Stomach (tissue), 9 donors: ENCODE data around the gene ERBB4. TPM values are rescaled to one million over a fixed set of nuclear protein-coding genes. Genes with fewer than 3 reads are reported as not detected.

ENCODE experiments used
- DNase-seq, 2 donors: peaks; one replicate each; pipeline versions ENCODE4 v3.0.0 to v3.0.0-alpha.2; 2013 to 2019
- H3K27ac ChIP-seq, 5 donors: fragments of 200-600 bp in 4 of 5; sonication (generic) in 4 of 5; one replicate each; pipeline ENCODE4 v1.5.1; 2013 to 2019; ENCODE audit warnings: mild to moderate bottlenecking in 1 of 5, moderate library complexity in 1 of 5
- H3K27me3 ChIP-seq, 3 donors: fragments of 200-600 bp; sonication (generic); one replicate each; pipeline ENCODE4 v1.5.1; 2017 to 2019; ENCODE audit warnings: mixed run types in 1 of 3
- H3K36me3 ChIP-seq, 4 donors: fragments of 200-600 bp; sonication (generic); 1 replicate in 3 of 4; 2 replicates in 1 of 4; pipeline ENCODE4 v1.5.1; 2016 to 2019
- H3K4me1 ChIP-seq, 4 donors: fragments of 200-600 bp; sonication (generic); one replicate each; pipeline ENCODE4 v1.5.1; 2016 to 2019
- H3K4me3 ChIP-seq, 4 donors: fragments of 200-600 bp; sonication (generic) in 3 of 4; one replicate each; pipeline ENCODE4 v1.5.1; 2016 to 2019; ENCODE audit warnings: mild to moderate bottlenecking in 1 of 4
- H3K9me3 ChIP-seq, 4 donors: fragments of 200-600 bp; sonication (generic); one replicate each; pipeline ENCODE4 v1.5.1; 2016 to 2019
- EP300 ChIP-seq: sonication (generic); formaldehyde crosslinking; IDR thresholded peaks from one replicate; pipeline ENCODE4 v1.6.1; 2017; ENCODE audit warnings: antibody characterized with exemption
- POLR2A ChIP-seq, 4 donors: fragments of 450-650 bp; IDR thresholded peaks; one replicate each; pipeline ENCODE4 v1.6.1; 2016; ENCODE audit warnings: antibody characterized with exemption in 4 of 4, control low read depth in 2 of 4, mild to moderate bottlenecking in 1 of 4, moderate library complexity in 1 of 4
- POLR2AphosphoS5 ChIP-seq, 3 donors: sonication (generic); formaldehyde crosslinking; IDR thresholded peaks; one replicate each; pipeline ENCODE4 v1.6.1; 2016; ENCODE audit warnings: antibody characterized with exemption in 3 of 3
- WGBS, 5 donors: extraction: QIAGEN DNeasy Blood & Tissue Kit in 3 of 5; methylation state at CpG; one replicate each; pipeline versions ENCODE4 v1.1.5 to v1.1.7; 2013 to 2018; 5-methylcytosine and 5-hydroxymethylcytosine counted together
- intact Hi-C: fragments of 100-400 bp; cut with DNase I; formaldehyde crosslinking; loops from one replicate; pipeline ENCODE4 v1.15.1; 2023; ENCODE audit warnings: low total_unique reads
- polyA plus RNA-seq, 3 donors: library from polyadenylated mRNA; stranded (reverse); fragments of 200-250 nt; gene quantifications; one replicate each; pipeline ENCODE4 v1.2.3, GENCODE V29; 2013
- total RNA-seq, 5 donors: library from RNA; depleted of rRNA; stranded (reverse); fragments of >200 nt; gene quantifications; one replicate each; pipeline versions ENCODE4 v1.1.0 to v1.2.3, GENCODE V29; 2014 to 2016
- TF ChIP-seq, protein P1 (sequence below), 7 experiments: fragments of 450-650 bp in 4 of 7; fragments of 200-600 bp in 3 of 7; sonication (generic) in 3 of 7; IDR thresholded peaks; one replicate each; pipeline ENCODE4 v1.5.1; 2016 to 2019; ENCODE audit warnings: antibody characterized with exemption in 7 of 7, control low read depth in 2 of 7, mild to moderate bottlenecking in 1 of 7
- donor health status: healthy with polysubstance abuse.
- donor health status: Bipolar disorder and iron deficiency.
- donor health status: healthy.

ERBB4 gene
- total and polyA plus RNA-seq, 8 donors: 0.12 to 2.5 (median 0.45) TPM; not detected in 1

DNA sequence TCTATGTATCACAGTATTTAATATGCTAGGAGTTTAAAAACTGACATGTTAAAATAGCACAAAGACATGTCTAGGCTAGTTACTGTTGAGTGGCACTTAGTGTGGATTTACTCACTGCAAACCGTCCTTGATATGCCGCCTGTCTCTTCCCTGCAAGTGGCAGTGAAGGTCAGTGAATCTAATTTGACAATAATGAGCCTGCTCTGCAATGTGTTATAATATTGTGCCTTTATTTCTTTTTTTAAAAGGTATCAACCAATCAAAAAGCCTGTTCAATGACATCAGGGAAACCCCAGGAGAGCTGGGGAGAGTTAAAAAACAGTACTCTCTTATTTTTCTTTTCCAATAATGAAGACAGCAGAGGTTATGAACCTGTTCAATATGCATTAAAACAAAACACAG is 384.1 kb downstream of the ERBB4 start:
- Histone ChIP-seq H3K4me3 (no peak overlapping the region), H3K9me3 (no peaks in the 10 kb centered on the region), H3K27ac (no peak overlapping the region), H3K4me1 (no peaks in the 10 kb centered on the region), H3K27me3 (no peaks in the 10 kb centered on the region), H3K36me3 (no peaks in the 10 kb centered on the region)
- intact Hi-C loops: no loop called here
- no peak for DNase-seq
- WGBS, 5 donors: 78 to 91% (median 81%) methylated on average over 2 of the region's 2 CpGs
- TF ChIP-seq EP300 (no peak), POLR2AphosphoS5 (IDR thresholded peaks at IDR 0.05) (no peak), POLR2A (IDR thresholded peaks at IDR 0.05) (no peak)
- TF ChIP-seq, protein P1, sequence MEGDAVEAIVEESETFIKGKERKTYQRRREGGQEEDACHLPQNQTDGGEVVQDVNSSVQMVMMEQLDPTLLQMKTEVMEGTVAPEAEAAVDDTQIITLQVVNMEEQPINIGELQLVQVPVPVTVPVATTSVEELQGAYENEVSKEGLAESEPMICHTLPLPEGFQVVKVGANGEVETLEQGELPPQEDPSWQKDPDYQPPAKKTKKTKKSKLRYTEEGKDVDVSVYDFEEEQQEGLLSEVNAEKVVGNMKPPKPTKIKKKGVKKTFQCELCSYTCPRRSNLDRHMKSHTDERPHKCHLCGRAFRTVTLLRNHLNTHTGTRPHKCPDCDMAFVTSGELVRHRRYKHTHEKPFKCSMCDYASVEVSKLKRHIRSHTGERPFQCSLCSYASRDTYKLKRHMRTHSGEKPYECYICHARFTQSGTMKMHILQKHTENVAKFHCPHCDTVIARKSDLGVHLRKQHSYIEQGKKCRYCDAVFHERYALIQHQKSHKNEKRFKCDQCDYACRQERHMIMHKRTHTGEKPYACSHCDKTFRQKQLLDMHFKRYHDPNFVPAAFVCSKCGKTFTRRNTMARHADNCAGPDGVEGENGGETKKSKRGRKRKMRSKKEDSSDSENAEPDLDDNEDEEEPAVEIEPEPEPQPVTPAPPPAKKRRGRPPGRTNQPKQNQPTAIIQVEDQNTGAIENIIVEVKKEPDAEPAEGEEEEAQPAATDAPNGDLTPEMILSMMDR (IDR thresholded peaks at IDR 0.05): no peak

DNA sequence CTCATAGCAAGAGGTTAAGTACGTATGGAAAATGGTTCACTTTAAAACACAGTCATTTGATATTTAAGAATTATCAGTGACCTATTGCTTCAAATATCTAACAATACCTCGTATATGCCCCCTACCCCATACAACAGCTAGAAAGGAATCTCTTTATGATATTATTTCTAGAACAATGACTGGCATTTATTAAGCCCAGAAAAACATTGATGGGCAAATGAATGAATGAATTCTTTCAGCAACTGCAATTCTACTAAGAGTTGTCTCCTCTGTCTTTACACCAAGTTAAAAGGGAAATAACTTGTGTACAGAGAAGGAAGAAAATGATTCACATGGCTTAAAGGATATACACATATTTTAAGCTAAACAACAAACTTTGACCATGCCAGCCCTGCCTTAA is 384.7 kb downstream of the ERBB4 start:
- H3K9me3 ChIP-seq: no peaks in the 10 kb centered on the region
- H3K27ac ChIP-seq: no peak overlapping the region
- 64 to 78% (median 71%) methylated on average over 2 of the region's 2 CpGs for WGBS, 5 donors
- TF ChIP-seq POLR2A (IDR thresholded peaks at IDR 0.05) (no peak), EP300 (no peak), POLR2AphosphoS5 (IDR thresholded peaks at IDR 0.05) (no peak)
- TF ChIP-seq, protein P1 (IDR thresholded peaks at IDR 0.05): no peak
- no peak overlapping the region for H3K4me3 ChIP-seq
- no peaks in the 10 kb centered on the region for H3K4me1 ChIP-seq
- DNase-seq: no peak
- intact Hi-C loops: no loop called here
- no peaks in the 10 kb centered on the region for H3K36me3 ChIP-seq
- no peaks in the 10 kb centered on the region for H3K27me3 ChIP-seq

DNA sequence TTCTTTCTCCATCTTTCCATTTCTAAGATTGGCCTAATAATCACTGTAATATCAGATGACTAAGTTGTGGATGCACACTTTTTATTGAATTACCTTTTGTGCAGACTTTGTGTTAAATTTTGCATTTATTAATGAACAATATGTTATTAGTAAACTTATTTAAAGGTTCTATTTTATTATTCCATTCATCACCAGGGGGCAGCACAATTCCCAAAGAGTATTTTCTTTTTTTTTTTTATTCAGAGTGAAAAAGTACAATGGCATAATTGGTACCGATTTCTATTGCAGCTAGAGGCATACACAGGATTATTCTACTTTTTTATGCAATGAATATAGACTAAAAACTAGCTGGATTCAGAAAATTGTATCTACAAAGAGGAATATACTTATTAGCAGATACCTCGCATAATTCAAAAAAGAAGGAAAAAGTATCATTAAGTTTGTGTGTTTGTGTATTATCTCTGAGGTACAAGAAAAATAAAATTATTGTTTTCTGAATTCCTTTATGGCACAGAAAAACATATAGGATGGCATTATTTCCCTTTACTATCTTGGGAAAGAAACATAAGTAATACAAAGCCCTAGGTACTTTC is 390.6 kb downstream of the ERBB4 start:
- Histone ChIP-seq H3K27ac (no peak overlapping the region), H3K27me3 (no peaks in the 10 kb centered on the region), H3K9me3 (no peaks in the 10 kb centered on the region), H3K36me3 (no peaks in the 10 kb centered on the region), H3K4me3 (no peak overlapping the region), H3K4me1 (no peaks in the 10 kb centered on the region)
- intact Hi-C loops: no loop called here
- TF ChIP-seq EP300: no peak
- TF ChIP-seq POLR2AphosphoS5 (IDR thresholded peaks at IDR 0.05): no peak
- TF ChIP-seq, protein P1 (IDR thresholded peaks at IDR 0.05): peak in 3 of 7 experiments; percentile 7 to 21 (median 21)
- WGBS, 5 donors: 48 to 60% (median 52%) methylated on average over 2 of the region's 2 CpGs
- DNase-seq: peak in 1 of 2 donors; percentile 29

DNA sequence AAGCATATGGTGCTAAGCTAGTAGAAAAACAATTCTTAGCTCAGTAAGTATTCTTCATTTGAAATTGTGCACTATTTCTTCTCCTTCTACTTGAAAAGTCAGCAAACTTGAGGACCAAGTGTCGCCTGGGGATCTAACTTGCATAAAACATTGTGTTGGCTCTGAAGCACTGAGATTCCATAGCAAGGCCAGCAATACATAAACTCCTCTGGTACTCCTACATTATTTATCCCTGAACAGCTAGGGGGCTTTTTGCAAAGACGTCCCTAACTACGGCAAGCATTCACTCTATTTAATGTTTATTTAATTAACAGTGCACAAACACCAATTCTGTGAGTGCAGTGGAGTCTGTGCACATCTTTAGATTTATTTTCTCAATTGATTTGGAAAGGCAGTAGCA is 392.2 kb downstream of the ERBB4 start:
- Histone ChIP-seq H3K27me3 (no peaks in the 10 kb centered on the region), H3K27ac (no peak overlapping the region), H3K9me3 (no peaks in the 10 kb centered on the region), H3K4me1 (no peaks in the 10 kb centered on the region), H3K36me3 (no peaks in the 10 kb centered on the region), H3K4me3 (no peak overlapping the region)
- DNase-seq: no peak
- intact Hi-C loops: no loop called here
- TF ChIP-seq EP300: no peak
- TF ChIP-seq POLR2A (IDR thresholded peaks at IDR 0.05): no peak
- TF ChIP-seq, protein P1 (IDR thresholded peaks at IDR 0.05): no peak
- TF ChIP-seq POLR2AphosphoS5 (IDR thresholded peaks at IDR 0.05): no peak
- WGBS, 5 donors: 70 to 77% (median 75%) methylated on average over 3 of the region's 3 CpGs
